Peyer's patch (tissue), 4 donors: Measurements from ENCODE around the gene PCSK5.

Experiments
- CTCF ChIP-seq, 6 experiments: fragments of 450-650 bp in 4 of 6; fragments of 200-600 bp in 2 of 6; sonication (generic) in 1 of 6; IDR thresholded peaks; one replicate each; pipeline ENCODE4 v1.5.1; 2017 to 2019; ENCODE audit warnings: antibody characterized with exemption in 6 of 6, mild to moderate bottlenecking in 3 of 6, moderate library complexity in 1 of 6
- POLR2A ChIP-seq, 2 donors: fragments of 450-650 bp; IDR thresholded peaks; one replicate each; pipeline ENCODE4 v1.5.1; 2017; ENCODE audit warnings: antibody characterized with exemption in 2 of 2, mild to moderate bottlenecking in 2 of 2, moderate library complexity in 2 of 2

GRCh38 chr9:76215066-76215465 is 324.6 kb downstream of the PCSK5 start:
- TF ChIP-seq CTCF (IDR thresholded peaks at IDR 0.05) (no peak), POLR2A (IDR thresholded peaks at IDR 0.05) (no peak)
